ENCODE results near the gene GRID1. TPM values are rescaled to one million over a fixed set of nuclear protein-coding genes. Genes with fewer than 3 reads are reported as not detected.

The GRID1 gene
- total RNA-seq, 1 experiment from 2014 or later, result 0.37 TPM

- ATAC-seq (no peak), DNase-seq (ENCODE audit: low spot score) (no peak)
- no peaks in the 10 kb centered on the region for H3K27me3 Mint-ChIP-seq (ENCODE audit: low read depth)
- H3K36me3 Mint-ChIP-seq, result no peaks in the 10 kb centered on the region
- peaks cover 3% of the 10 kb centered on the region; the same call in 1 of the 2 replicates for H3K4me1 Mint-ChIP-seq
- no peak overlapping the region for H3K4me3 Mint-ChIP-seq
- no peaks in the 10 kb centered on the region for H3K9me3 Mint-ChIP-seq
- CTCF ChIA-PET, result interaction anchor here (1.1 to 2.2 kb wide), 2 partner anchors 18 to 32 kb away, joined by 4 to 6 read pairs; no protein-coding TSS in a partner anchor
- POLR2A ChIA-PET, result no interaction called here
- TF ChIP-seq ESRRA (CRISPR knock-in tag; IDR thresholded peaks at IDR 0.05; ENCODE audit: borderline replicate concordance), result no peak
- TF ChIP-seq PRRX2 (CRISPR knock-in tag; IDR thresholded peaks at IDR 0.05), result no peak
- no peak overlapping the region for H3K27ac Mint-ChIP-seq
Measured at GRCh38 chr10:86316990-86317389, 49.6 kb downstream of the GRID1 start.

- ATAC-seq, result no peak
- CTCF ChIA-PET, result interaction anchor here (1.1 to 2.2 kb wide), 2 partner anchors 17 to 33 kb away, joined by 4 to 6 read pairs; no protein-coding TSS in a partner anchor
- no peaks in the 10 kb centered on the region for H3K9me3 Mint-ChIP-seq
- POLR2A ChIA-PET, result no interaction called here
- H3K4me3 Mint-ChIP-seq, result no peak overlapping the region
- no peak overlapping the region for H3K27ac Mint-ChIP-seq
- DNase-seq (ENCODE audit: low spot score), result no peak
- H3K27me3 Mint-ChIP-seq (ENCODE audit: low read depth), result no peaks in the 10 kb centered on the region
- TF ChIP-seq E2F5 (CRISPR knock-in tag; IDR thresholded peaks at IDR 0.05) (no peak), OVOL2 (CRISPR knock-in tag; IDR thresholded peaks at IDR 0.05; ENCODE audit: borderline replicate concordance) (no peak), RORB (CRISPR knock-in tag; IDR thresholded peaks at IDR 0.05) (no peak), ZSCAN18 (CRISPR knock-in tag; IDR thresholded peaks at IDR 0.05) (no peak), PRRX2 (CRISPR knock-in tag; IDR thresholded peaks at IDR 0.05) (no peak), GRHL2 (CRISPR knock-in tag; IDR thresholded peaks at IDR 0.05; ENCODE audit: insufficient replicate concordance, severe bottlenecking) (no peak), SP1 (CRISPR knock-in tag; conservative IDR thresholded peaks at IDR 0.05) (no peak), FOXK1 (CRISPR knock-in tag; IDR thresholded peaks at IDR 0.05) (no peak), CBFB (CRISPR knock-in tag; IDR thresholded peaks at IDR 0.05; ENCODE audit: low read depth) (no peak), ZNF219 (CRISPR knock-in tag; IDR thresholded peaks at IDR 0.05; ENCODE audit: borderline replicate concordance) (no peak), ZNF263 (CRISPR knock-in tag; IDR thresholded peaks at IDR 0.05; ENCODE audit: low read depth) (no peak), NFATC4 (CRISPR knock-in tag; IDR thresholded peaks at IDR 0.05) (no peak), TEAD4 (CRISPR knock-in tag; IDR thresholded peaks at IDR 0.05) (no peak), CREB1 (CRISPR knock-in tag; IDR thresholded peaks at IDR 0.05) (no peak), RELA (CRISPR knock-in tag; IDR thresholded peaks at IDR 0.05; ENCODE audit: borderline replicate concordance) (no peak)
- TF ChIP-seq, protein P1, sequence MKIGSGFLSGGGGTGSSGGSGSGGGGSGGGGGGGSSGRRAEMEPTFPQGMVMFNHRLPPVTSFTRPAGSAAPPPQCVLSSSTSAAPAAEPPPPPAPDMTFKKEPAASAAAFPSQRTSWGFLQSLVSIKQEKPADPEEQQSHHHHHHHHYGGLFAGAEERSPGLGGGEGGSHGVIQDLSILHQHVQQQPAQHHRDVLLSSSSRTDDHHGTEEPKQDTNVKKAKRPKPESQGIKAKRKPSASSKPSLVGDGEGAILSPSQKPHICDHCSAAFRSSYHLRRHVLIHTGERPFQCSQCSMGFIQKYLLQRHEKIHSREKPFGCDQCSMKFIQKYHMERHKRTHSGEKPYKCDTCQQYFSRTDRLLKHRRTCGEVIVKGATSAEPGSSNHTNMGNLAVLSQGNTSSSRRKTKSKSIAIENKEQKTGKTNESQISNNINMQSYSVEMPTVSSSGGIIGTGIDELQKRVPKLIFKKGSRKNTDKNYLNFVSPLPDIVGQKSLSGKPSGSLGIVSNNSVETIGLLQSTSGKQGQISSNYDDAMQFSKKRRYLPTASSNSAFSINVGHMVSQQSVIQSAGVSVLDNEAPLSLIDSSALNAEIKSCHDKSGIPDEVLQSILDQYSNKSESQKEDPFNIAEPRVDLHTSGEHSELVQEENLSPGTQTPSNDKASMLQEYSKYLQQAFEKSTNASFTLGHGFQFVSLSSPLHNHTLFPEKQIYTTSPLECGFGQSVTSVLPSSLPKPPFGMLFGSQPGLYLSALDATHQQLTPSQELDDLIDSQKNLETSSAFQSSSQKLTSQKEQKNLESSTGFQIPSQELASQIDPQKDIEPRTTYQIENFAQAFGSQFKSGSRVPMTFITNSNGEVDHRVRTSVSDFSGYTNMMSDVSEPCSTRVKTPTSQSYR (CRISPR knock-in tag; IDR thresholded peaks at IDR 0.05), result no peak
- TF ChIP-seq, protein P2, sequence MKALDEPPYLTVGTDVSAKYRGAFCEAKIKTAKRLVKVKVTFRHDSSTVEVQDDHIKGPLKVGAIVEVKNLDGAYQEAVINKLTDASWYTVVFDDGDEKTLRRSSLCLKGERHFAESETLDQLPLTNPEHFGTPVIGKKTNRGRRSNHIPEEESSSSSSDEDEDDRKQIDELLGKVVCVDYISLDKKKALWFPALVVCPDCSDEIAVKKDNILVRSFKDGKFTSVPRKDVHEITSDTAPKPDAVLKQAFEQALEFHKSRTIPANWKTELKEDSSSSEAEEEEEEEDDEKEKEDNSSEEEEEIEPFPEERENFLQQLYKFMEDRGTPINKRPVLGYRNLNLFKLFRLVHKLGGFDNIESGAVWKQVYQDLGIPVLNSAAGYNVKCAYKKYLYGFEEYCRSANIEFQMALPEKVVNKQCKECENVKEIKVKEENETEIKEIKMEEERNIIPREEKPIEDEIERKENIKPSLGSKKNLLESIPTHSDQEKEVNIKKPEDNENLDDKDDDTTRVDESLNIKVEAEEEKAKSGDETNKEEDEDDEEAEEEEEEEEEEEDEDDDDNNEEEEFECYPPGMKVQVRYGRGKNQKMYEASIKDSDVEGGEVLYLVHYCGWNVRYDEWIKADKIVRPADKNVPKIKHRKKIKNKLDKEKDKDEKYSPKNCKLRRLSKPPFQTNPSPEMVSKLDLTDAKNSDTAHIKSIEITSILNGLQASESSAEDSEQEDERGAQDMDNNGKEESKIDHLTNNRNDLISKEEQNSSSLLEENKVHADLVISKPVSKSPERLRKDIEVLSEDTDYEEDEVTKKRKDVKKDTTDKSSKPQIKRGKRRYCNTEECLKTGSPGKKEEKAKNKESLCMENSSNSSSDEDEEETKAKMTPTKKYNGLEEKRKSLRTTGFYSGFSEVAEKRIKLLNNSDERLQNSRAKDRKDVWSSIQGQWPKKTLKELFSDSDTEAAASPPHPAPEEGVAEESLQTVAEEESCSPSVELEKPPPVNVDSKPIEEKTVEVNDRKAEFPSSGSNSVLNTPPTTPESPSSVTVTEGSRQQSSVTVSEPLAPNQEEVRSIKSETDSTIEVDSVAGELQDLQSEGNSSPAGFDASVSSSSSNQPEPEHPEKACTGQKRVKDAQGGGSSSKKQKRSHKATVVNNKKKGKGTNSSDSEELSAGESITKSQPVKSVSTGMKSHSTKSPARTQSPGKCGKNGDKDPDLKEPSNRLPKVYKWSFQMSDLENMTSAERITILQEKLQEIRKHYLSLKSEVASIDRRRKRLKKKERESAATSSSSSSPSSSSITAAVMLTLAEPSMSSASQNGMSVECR (CRISPR knock-in tag; IDR thresholded peaks at IDR 0.05; ENCODE audit: borderline replicate concordance), result no peak
- TF ChIP-seq, protein P3, sequence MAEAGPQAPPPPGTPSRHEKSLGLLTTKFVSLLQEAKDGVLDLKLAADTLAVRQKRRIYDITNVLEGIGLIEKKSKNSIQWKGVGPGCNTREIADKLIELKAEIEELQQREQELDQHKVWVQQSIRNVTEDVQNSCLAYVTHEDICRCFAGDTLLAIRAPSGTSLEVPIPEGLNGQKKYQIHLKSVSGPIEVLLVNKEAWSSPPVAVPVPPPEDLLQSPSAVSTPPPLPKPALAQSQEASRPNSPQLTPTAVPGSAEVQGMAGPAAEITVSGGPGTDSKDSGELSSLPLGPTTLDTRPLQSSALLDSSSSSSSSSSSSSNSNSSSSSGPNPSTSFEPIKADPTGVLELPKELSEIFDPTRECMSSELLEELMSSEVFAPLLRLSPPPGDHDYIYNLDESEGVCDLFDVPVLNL (CRISPR knock-in tag; IDR thresholded peaks at IDR 0.05; ENCODE audit: borderline replicate concordance, low read depth), result no peak
- TF ChIP-seq, protein P4, sequence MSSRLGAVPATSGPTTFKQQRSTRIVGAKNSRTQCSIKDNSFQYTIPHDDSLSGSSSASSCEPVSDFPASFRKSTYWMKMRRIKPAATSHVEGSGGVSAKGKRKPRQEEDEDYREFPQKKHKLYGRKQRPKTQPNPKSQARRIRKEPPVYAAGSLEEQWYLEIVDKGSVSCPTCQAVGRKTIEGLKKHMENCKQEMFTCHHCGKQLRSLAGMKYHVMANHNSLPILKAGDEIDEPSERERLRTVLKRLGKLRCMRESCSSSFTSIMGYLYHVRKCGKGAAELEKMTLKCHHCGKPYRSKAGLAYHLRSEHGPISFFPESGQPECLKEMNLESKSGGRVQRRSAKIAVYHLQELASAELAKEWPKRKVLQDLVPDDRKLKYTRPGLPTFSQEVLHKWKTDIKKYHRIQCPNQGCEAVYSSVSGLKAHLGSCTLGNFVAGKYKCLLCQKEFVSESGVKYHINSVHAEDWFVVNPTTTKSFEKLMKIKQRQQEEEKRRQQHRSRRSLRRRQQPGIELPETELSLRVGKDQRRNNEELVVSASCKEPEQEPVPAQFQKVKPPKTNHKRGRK (CRISPR knock-in tag; IDR thresholded peaks at IDR 0.05; ENCODE audit: borderline replicate concordance), result no peak
- peaks cover 3% of the 10 kb centered on the region; the same call in 1 of the 2 replicates for H3K4me1 Mint-ChIP-seq
- H3K36me3 Mint-ChIP-seq, result no peaks in the 10 kb centered on the region
Measured at GRCh38 chr10:86316274-86316835, 50.2 kb downstream of the GRID1 start.

Data from WTC11 (cell line).